ENCODE results near the gene TLCD1. TPM values are rescaled to one million over a fixed set of nuclear protein-coding genes. Genes with fewer than 3 reads are reported as not detected.

Gene TLCD1
- polyA plus RNA-seq, 1 experiment, result 11.8 TPM

DNA sequence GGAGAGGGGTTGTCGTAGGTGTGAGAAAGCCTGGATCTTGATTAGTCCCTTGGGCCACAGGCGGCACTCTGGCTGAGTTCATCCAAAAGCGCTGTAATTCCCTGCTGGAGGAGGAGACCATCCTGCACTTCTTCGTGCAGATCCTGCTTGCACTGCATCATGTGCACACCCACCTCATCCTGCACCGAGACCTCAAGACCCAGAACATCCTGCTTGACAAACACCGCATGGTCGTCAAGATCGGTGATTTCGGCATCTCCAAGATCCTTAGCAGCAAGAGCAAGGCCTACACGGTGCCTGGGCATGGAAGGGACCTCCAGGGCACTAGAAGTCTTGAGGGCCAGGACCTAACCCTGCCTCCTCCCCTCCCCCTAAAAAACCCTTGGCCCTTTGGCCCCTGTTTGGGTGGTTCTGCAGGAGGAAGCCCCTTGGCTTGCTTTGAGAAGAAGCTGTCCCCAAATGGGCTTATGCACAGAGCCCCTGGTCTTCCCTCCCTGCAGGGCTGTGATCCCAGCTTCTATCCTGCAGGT, 8.7 kb upstream of the TLCD1 start:
- CTCF ChIA-PET, result interaction anchor here (1.0 kb wide), 1 partner anchor 15 kb away, joined by 3 read pairs; no protein-coding TSS in a partner anchor
- no peak for DNase-seq (ENCODE audit: low read depth, low spot score)
- no peak overlapping the region for H3K4me3 ChIP-seq (ENCODE audit: low read depth, low read length)
- H3K9me3 ChIP-seq (ENCODE audit: control insufficient read depth, insufficient read depth, low read length), result peaks cover 5% of the 10 kb centered on the region
- H3K27ac ChIP-seq (ENCODE audit: low read depth, low read length), result no peak overlapping the region
- POLR2A ChIA-PET, result interaction anchor here (1.1 kb wide), 1 partner anchor 9 kb away, joined by 3 read pairs; no protein-coding TSS in a partner anchor
- TF ChIP-seq, protein P1, sequence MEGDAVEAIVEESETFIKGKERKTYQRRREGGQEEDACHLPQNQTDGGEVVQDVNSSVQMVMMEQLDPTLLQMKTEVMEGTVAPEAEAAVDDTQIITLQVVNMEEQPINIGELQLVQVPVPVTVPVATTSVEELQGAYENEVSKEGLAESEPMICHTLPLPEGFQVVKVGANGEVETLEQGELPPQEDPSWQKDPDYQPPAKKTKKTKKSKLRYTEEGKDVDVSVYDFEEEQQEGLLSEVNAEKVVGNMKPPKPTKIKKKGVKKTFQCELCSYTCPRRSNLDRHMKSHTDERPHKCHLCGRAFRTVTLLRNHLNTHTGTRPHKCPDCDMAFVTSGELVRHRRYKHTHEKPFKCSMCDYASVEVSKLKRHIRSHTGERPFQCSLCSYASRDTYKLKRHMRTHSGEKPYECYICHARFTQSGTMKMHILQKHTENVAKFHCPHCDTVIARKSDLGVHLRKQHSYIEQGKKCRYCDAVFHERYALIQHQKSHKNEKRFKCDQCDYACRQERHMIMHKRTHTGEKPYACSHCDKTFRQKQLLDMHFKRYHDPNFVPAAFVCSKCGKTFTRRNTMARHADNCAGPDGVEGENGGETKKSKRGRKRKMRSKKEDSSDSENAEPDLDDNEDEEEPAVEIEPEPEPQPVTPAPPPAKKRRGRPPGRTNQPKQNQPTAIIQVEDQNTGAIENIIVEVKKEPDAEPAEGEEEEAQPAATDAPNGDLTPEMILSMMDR (IDR thresholded peaks at IDR 0.05; ENCODE audit: low read depth, low read length), result no peak
- H3K27me3 ChIP-seq (ENCODE audit: control insufficient read depth, insufficient read depth, low read length), result no peaks in the 10 kb centered on the region

- ChIA-PET CTCF (no interaction called here), POLR2A (no interaction called here)
- peaks cover 5% of the 10 kb centered on the region for H3K9me3 ChIP-seq (ENCODE audit: control insufficient read depth, insufficient read depth, low read length)
- H3K27me3 ChIP-seq (ENCODE audit: control insufficient read depth, insufficient read depth, low read length), result no peaks in the 10 kb centered on the region
- H3K27ac ChIP-seq (ENCODE audit: low read depth, low read length), result no peak overlapping the region
- H3K4me3 ChIP-seq (ENCODE audit: low read depth, low read length), result no peak overlapping the region
- TF ChIP-seq, protein P1 (IDR thresholded peaks at IDR 0.05; ENCODE audit: low read depth, low read length), result no peak
- no peak for DNase-seq (ENCODE audit: low read depth, low spot score)
These were observed 7.3 kb upstream of the TLCD1 start for GRCh38 chr17:28733346-28733745.

GRCh38 chr17:28729950-28730330, 3.9 kb upstream of the TLCD1 start:
- TF ChIP-seq, protein P1 (IDR thresholded peaks at IDR 0.05; ENCODE audit: low read depth, low read length), result no peak
- Histone ChIP-seq H3K4me3 (ENCODE audit: low read depth, low read length) (no peak overlapping the region), H3K27ac (ENCODE audit: low read depth, low read length) (no peak overlapping the region), H3K27me3 (ENCODE audit: control insufficient read depth, insufficient read depth, low read length) (no peaks in the 10 kb centered on the region), H3K9me3 (ENCODE audit: control insufficient read depth, insufficient read depth, low read length) (no peaks in the 10 kb centered on the region; the same call in 1 of the 2 replicates)
- no peak for DNase-seq (ENCODE audit: low read depth, low spot score)
- ChIA-PET CTCF (interaction anchor here (0.6 kb wide), 1 partner anchor 338 kb away, joined by 3 read pairs; no protein-coding TSS in a partner anchor), POLR2A (interaction anchor here (0.7 kb wide), 1 partner anchor 340 kb away, joined by 5 read pairs; no protein-coding TSS in a partner anchor)

- Histone ChIP-seq H3K4me3 (ENCODE audit: low read depth, low read length) (peak within 1 kb of the TSS; percentile 92), H3K27ac (ENCODE audit: low read depth, low read length) (peak within 1 kb of the TSS; percentile 90), H3K9me3 (ENCODE audit: control insufficient read depth, insufficient read depth, low read length) (no peaks in the 10 kb centered on the region; the same call in 1 of the 2 replicates), H3K27me3 (ENCODE audit: control insufficient read depth, insufficient read depth, low read length) (no peaks in the 10 kb centered on the region)
- CTCF ChIA-PET, result interaction anchor here (2.0 to 4.9 kb wide), 7 partner anchors 19 to 389 kb away, joined by 10 to 193 read pairs (median 22); partner anchors contain the start of genes PHF12 and TRAF4
- TF ChIP-seq, protein P1 (IDR thresholded peaks at IDR 0.05; ENCODE audit: low read depth, low read length), result no peak
- POLR2A ChIA-PET, result interaction anchor here (0.6 to 4.8 kb wide), 10 partner anchors 9 to 225 kb away, joined by 3 to 93 read pairs (median 4); partner anchors contain the start of genes PHF12, RPL23A and TRAF4
- DNase-seq (ENCODE audit: low read depth, low spot score), result peak; percentile 71
These were observed 2.5 kb upstream of the TLCD1 start, which contains the start of gene NEK8 for GRCh38 chr17:28728364-28729200. Gene NEK8, plus strand, starts transcription at chr17:28728788. Its CDS starts 26 bp downstream, at chr17:28728814.
